OCI-LY1 (cell line): Measurements from ENCODE around the gene ZNF462.
"Not testable (repeated sequence)": the region's sequence is repeated elsewhere in the genome, so short reads cannot be mapped to it uniquely, and the experiment has no call there.

ENCODE experiments used
- H2AFZ ChIP-seq: fragments of 200-600 bp; sonication (generic), shearing (Covaris generic); 2 replicates; pipeline ENCODE4 v1.6.0; 2014; ENCODE audit warnings: antibody characterized with exemption, mild to moderate bottlenecking, low read length
- H3F3A ChIP-seq: fragments of 200-600 bp; sonication (generic), shearing (Covaris generic); 2 replicates; pipeline ENCODE4 v1.6.0; 2014; ENCODE audit warnings: mild to moderate bottlenecking, antibody characterized with exemption, low read length, moderate library complexity; ENCODE audit not compliant: insufficient read depth
- H3K27ac ChIP-seq: fragments of 200-600 bp; sonication (generic); 2 replicates; pipeline ENCODE4 v1.5.1; 2014; ENCODE audit warnings: low read length, mixed run types, mild to moderate bottlenecking, low read depth; ENCODE audit not compliant: poor library complexity, severe bottlenecking
- H3K27me3 ChIP-seq: fragments of 200-600 bp; sonication (generic); 2 replicates; pipeline ENCODE4 v1.6.0; 2014; ENCODE audit warnings: antibody characterized with exemption, mild to moderate bottlenecking, low read length, moderate library complexity; ENCODE audit not compliant: insufficient read depth
- H3K36me3 ChIP-seq: fragments of 200-600 bp; sonication (generic); 2 replicates; pipeline ENCODE4 v1.6.1; 2014; ENCODE audit warnings: mild to moderate bottlenecking, antibody characterized with exemption, low read length, moderate library complexity, mixed read lengths; ENCODE audit not compliant: insufficient read depth
- H3K4me1 ChIP-seq: fragments of 200-600 bp; sonication (generic); 2 replicates; pipeline ENCODE4 v1.5.1; 2014; ENCODE audit warnings: mild to moderate bottlenecking, low read length, moderate library complexity; ENCODE audit not compliant: insufficient read depth, severe bottlenecking
- H3K4me2 ChIP-seq: fragments of 200-600 bp; sonication (generic), shearing (Covaris generic); 2 replicates; pipeline ENCODE4 v1.6.1; 2014; ENCODE audit warnings: low read length
- H3K4me3 ChIP-seq: fragments of 200-600 bp; sonication (generic); 2 replicates; pipeline ENCODE4 v1.5.1; 2014; ENCODE audit warnings: low read length, low read depth, mild to moderate bottlenecking, mixed read lengths; ENCODE audit not compliant: poor library complexity, severe bottlenecking
- H3K79me2 ChIP-seq: fragments of 200-600 bp; shearing (Covaris generic); 2 replicates; pipeline ENCODE4 v1.6.1; 2016; ENCODE audit warnings: mixed run types, low read length, mixed read lengths; ENCODE audit not compliant: insufficient read depth
- H3K9ac ChIP-seq: fragments of 200-600 bp; sonication (generic), shearing (Covaris generic); 2 replicates; pipeline ENCODE4 v1.6.1; 2014; ENCODE audit warnings: mild to moderate bottlenecking, low read length, mixed read lengths
- H3K9me2 ChIP-seq: fragments of 200-600 bp; sonication (generic), shearing (Covaris generic); 2 replicates; pipeline ENCODE4 v1.6.1; 2014; ENCODE audit warnings: low read depth, mild to moderate bottlenecking, low read length, mixed read lengths
- H3K9me3 ChIP-seq: fragments of 200-600 bp; shearing (Covaris generic); 2 replicates; pipeline ENCODE4 v1.6.1; 2014; ENCODE audit warnings: low read length, mixed read lengths
- H4K20me1 ChIP-seq: fragments of 200-600 bp; sonication (generic), shearing (Covaris generic); 2 replicates; pipeline ENCODE4 v1.6.0; 2016; ENCODE audit warnings: mild to moderate bottlenecking, low read length; ENCODE audit not compliant: insufficient read depth
- CTCF ChIP-seq: fragments of 200-600 bp; sonication (generic), shearing (Covaris generic); IDR thresholded peaks from 2 replicates; pipeline ENCODE4 v1.5.1; 2017; ENCODE audit warnings: mild to moderate bottlenecking, antibody characterized with exemption, low read length, moderate library complexity, mixed read lengths
- EZH2 ChIP-seq: fragments of 200-600 bp; sonication (generic), shearing (Covaris generic); IDR thresholded peaks from 2 replicates; pipeline ENCODE4 v1.8.0; 2017; ENCODE audit warnings: borderline replicate concordance, mixed run types, mild to moderate bottlenecking, antibody characterized with exemption, low read length, moderate library complexity, mixed read lengths

Gene ZNF462

DNA sequence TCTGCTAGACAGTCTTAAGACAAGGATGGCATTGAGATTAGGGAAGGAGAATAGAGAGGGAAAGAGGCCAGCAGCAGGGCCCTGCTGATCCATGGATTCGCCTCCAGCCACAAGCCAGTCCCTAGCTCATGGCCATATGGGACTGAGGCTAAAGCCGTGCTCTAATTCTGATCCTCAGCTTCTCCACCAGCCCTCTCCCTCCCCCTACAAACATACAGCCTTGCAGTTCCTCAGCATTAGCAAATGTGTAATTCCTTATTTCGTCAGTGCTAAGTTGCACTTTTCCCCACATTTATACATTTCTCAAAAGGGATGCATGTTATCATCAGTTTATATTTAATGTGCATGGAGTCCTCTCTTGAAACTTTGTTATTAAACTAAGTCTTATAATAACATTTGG is 34.8 kb downstream of the ZNF462 start:
- no peak overlapping the region for H3K27ac ChIP-seq
- no peak overlapping the region for H3K9ac ChIP-seq
- H2AFZ ChIP-seq, result no peak overlapping the region
- H3K9me2 ChIP-seq, result no peaks in the 10 kb centered on the region
- no peaks in the 10 kb centered on the region for H3K27me3 ChIP-seq
- no peaks in the 10 kb centered on the region for H3K79me2 ChIP-seq
- no peaks in the 10 kb centered on the region for H4K20me1 ChIP-seq
- no peaks in the 10 kb centered on the region for H3K36me3 ChIP-seq
- H3F3A ChIP-seq, result no peaks in the 10 kb centered on the region
- no peak overlapping the region for H3K4me3 ChIP-seq
- no peaks in the 10 kb centered on the region for H3K9me3 ChIP-seq
- TF ChIP-seq EZH2 (no peak), CTCF (no peak)
- no peaks in the 10 kb centered on the region for H3K4me1 ChIP-seq
- H3K4me2 ChIP-seq, result no peak overlapping the region

DNA sequence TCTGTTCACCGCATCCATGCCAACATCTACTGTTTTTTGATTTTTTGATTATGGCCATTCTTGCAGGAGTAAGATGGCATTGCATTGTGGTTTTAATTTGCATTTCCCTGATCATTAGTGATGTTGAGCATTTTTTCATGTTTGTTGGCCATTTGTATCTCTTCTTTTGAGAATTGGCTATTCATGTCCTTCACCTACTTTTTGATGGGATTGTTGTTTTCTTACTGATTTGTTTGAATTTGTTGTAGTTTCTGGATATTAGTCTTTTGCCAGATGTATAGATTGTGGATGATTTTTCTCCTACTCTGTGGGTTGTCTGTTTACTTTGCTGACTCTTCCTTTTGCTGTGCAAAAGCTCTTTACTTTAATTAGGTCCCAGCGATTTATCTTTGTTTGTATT is 37.6 kb downstream of the ZNF462 start:
- not testable (repeated sequence) for H4K20me1 ChIP-seq, H2AFZ ChIP-seq, H3K27ac ChIP-seq, H3K36me3 ChIP-seq, H3K9ac ChIP-seq, H3K79me2 ChIP-seq, H3F3A ChIP-seq, H3K9me2 ChIP-seq, H3K4me1 ChIP-seq, H3K9me3 ChIP-seq, H3K4me2 ChIP-seq, H3K27me3 ChIP-seq, H3K4me3 ChIP-seq

GRCh38 chr9:106906129-106906528 is 43.2 kb downstream of the ZNF462 start:
- Histone ChIP-seq H3K9me2 (no peaks in the 10 kb centered on the region), H3K27me3 (no peaks in the 10 kb centered on the region), H2AFZ (no peak overlapping the region), H3K27ac (no peak overlapping the region), H3K4me1 (no peaks in the 10 kb centered on the region), H3K79me2 (no peaks in the 10 kb centered on the region), H3K9me3 (no peaks in the 10 kb centered on the region), H3K36me3 (no peaks in the 10 kb centered on the region), H3K4me2 (no peak overlapping the region), H3K4me3 (no peak overlapping the region), H3F3A (no peaks in the 10 kb centered on the region), H4K20me1 (no peaks in the 10 kb centered on the region), H3K9ac (no peak overlapping the region)
- TF ChIP-seq CTCF (no peak), EZH2 (no peak)

DNA sequence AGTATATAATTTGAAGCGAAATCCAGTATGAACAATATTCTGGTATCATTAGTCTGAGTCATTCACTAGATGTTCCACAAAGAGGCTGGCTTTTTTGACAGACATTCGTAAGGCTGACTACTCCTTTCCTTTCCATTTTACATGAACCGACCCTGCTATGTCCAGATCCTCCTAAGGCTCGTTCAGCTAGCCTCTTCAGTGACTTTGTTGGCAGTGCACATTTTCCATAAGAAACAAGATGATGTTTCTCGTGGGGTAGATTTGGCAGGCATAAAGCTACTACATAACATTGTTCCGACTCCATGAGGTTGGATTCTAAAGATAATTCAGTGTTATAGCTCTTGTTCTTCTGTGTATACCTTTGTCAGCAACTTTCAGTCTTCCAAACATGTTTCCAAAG is 49.0 kb downstream of the ZNF462 start:
- Histone ChIP-seq H3K27me3 (no peaks in the 10 kb centered on the region), H3K9me3 (no peaks in the 10 kb centered on the region), H3K79me2 (no peaks in the 10 kb centered on the region), H3F3A (no peaks in the 10 kb centered on the region), H3K4me3 (no peak overlapping the region), H3K36me3 (no peaks in the 10 kb centered on the region), H3K9me2 (no peaks in the 10 kb centered on the region), H3K4me1 (no peaks in the 10 kb centered on the region), H3K4me2 (no peak overlapping the region), H3K9ac (no peak overlapping the region), H2AFZ (no peak overlapping the region), H3K27ac (no peak overlapping the region), H4K20me1 (no peaks in the 10 kb centered on the region)
- TF ChIP-seq EZH2, result no peak
- TF ChIP-seq CTCF, result no peak
